Thoracic aorta (tissue), 2 donors: ENCODE measurements around the gene CNTLN. TPM values are rescaled to one million over a fixed set of nuclear protein-coding genes. Genes with fewer than 3 reads are reported as not detected.

ENCODE experiments used
- ATAC-seq: fragments of 150-250 bp; one replicate; pipeline ENCODE4 v1.8.0; 2017; ENCODE audit warnings: low read depth; ENCODE audit not compliant: insufficient number of reproducible peaks, low FRiP score
- DNase-seq: peaks from one replicate; pipeline ENCODE4 v3.0.0-alpha.2; 2020; ENCODE audit warnings: low spot score
- H3K27ac ChIP-seq, 2 donors: fragments of 200-600 bp; sonication (generic); 1 replicate in 1 of 2; 2 replicates in 1 of 2; pipeline ENCODE4 v1.5.1; 2016; ENCODE audit warnings: mild to moderate bottlenecking in 2 of 2, moderate library complexity in 2 of 2
- H3K27me3 ChIP-seq: fragments of 200-600 bp; sonication (generic); replicated peaks from 2 replicates; pipeline ENCODE4 v1.6.0; 2016; ENCODE audit warnings: mild to moderate bottlenecking; ENCODE audit not compliant: insufficient read depth
- H3K36me3 ChIP-seq: fragments of 200-600 bp; sonication (generic); one replicate; pipeline ENCODE4 v1.5.1; 2016
- H3K4me1 ChIP-seq, 2 donors: fragments of 200-600 bp; sonication (generic); 1 replicate in 1 of 2; 2 replicates in 1 of 2; pipeline versions ENCODE4 v1.5.1 to v1.6.0; 2016; ENCODE audit warnings: low read depth in 2 of 2, mild to moderate bottlenecking in 1 of 2; ENCODE audit not compliant: control insufficient read depth in 1 of 2
- H3K4me3 ChIP-seq: fragments of 200-600 bp; sonication (generic); 2 replicates; pipeline ENCODE4 v1.5.1; 2016; ENCODE audit warnings: mild to moderate bottlenecking
- H3K9me3 ChIP-seq: fragments of 200-600 bp; sonication (generic); 2 replicates; pipeline ENCODE4 v1.5.1; 2016
- CTCF ChIP-seq: fragments of 200-600 bp; sonication (generic); IDR thresholded peaks from one replicate; pipeline ENCODE4 v1.5.1; 2019; ENCODE audit warnings: antibody characterized with exemption
- total RNA-seq, 2 donors: library from RNA; depleted of rRNA; stranded (reverse); fragments of >200 nt; gene quantifications; one replicate each; pipeline versions ENCODE4 v1.1.0 to v1.2.3, GENCODE V29; 2016

The CNTLN gene
- total RNA-seq, 2 donors from 2014 or later = 11.4 to 16.4 TPM

DNA sequence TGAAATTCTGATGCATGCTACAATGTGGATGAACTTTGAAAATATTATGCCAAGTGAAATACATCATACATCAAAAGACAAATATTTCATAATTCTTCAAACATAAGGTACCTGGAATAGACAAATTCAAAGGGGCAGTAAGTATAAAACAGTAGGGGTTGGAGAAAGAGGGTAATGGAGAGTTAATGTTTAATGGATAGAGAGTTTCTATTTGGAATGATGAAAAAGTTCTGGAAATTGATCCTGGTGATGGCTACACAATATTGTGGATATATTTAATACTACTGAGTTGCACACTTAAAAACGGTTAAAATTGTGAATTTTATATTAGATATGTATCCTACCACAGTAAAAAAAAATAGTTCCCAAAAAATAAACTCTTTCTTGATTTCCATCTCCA lies 14.6 kb upstream of the CNTLN start:
- no peaks in the 10 kb centered on the region for H3K27me3 ChIP-seq
- no peaks in the 10 kb centered on the region for H3K36me3 ChIP-seq
- ATAC-seq (no peak), DNase-seq (no peak)
- no peak overlapping the region for H3K4me3 ChIP-seq
- H3K4me1 ChIP-seq = peaks cover 0 to 9% of the 10 kb centered on the region in 2 donors
- H3K27ac ChIP-seq = no peak overlapping the region
- no peaks in the 10 kb centered on the region for H3K9me3 ChIP-seq
- TF ChIP-seq CTCF = no peak

DNA sequence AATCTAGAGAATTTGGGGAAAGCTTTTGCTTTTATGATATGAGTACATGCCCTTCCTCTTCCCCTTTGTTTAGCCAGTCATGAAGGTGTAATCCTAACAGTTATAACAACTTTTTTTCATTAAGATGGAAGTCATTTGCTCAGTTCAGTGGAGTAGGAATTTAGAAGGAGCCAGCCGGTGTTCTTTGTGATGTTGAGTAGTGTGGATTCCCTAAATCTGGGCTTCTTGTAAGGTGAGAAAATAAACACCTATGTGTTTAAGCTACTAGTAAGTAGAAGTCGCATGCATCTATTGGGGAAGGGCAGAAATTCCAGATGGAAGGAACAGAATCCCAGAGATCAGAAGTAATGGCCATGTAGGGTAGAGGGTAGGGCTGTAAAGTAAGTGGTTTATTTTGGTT lies 13.6 kb upstream of the CNTLN start:
- no peak for TF ChIP-seq CTCF
- Histone ChIP-seq H3K4me3 (no peak overlapping the region), H3K4me1 (peaks cover 0 to 9% of the 10 kb centered on the region in 2 donors), H3K27ac (no peak overlapping the region), H3K27me3 (no peaks in the 10 kb centered on the region), H3K9me3 (no peaks in the 10 kb centered on the region), H3K36me3 (no peaks in the 10 kb centered on the region)
- no peak for DNase-seq
- no peak for ATAC-seq

DNA sequence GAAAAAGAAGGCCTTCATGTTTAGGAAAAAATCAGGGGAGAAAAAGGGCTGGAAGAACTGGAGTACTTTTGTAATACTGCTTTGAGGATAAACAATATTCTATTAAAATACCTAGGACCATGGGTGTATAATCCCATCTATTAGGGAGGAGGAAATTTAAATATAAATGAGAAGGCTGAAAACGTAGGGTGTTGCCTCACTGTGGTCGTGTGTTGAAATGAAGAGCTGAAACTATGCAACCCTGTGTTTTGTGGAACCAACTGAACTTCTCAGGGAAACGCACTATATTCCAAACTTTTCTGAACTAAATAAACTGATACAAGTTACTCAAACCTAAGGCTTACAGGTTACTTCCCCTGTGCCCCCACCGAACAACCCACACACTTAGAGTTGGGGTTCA lies 4.5 kb upstream of the CNTLN start:
- TF ChIP-seq CTCF = no peak
- Histone ChIP-seq H3K4me3 (no peak overlapping the region), H3K9me3 (no peaks in the 10 kb centered on the region), H3K27ac (no peak overlapping the region), H3K4me1 (peaks cover 3 to 10% of the 10 kb centered on the region in 2 donors), H3K27me3 (no peaks in the 10 kb centered on the region), H3K36me3 (no peaks in the 10 kb centered on the region)
- no peak for ATAC-seq
- no peak for DNase-seq

GRCh38 chr9:17130725-17131124 lies 4.1 kb upstream of the CNTLN start:
- no peak for TF ChIP-seq CTCF
- Histone ChIP-seq H3K27me3 (no peaks in the 10 kb centered on the region), H3K4me3 (no peak overlapping the region), H3K9me3 (no peaks in the 10 kb centered on the region), H3K4me1 (peaks cover 3 to 10% of the 10 kb centered on the region in 2 donors), H3K36me3 (no peaks in the 10 kb centered on the region), H3K27ac (no peak overlapping the region)
- DNase-seq (no peak), ATAC-seq (no peak)

- no peak for DNase-seq
- no peaks in the 10 kb centered on the region for H3K27me3 ChIP-seq
- H3K4me1 ChIP-seq = peaks cover 3 to 15% of the 10 kb centered on the region in 2 donors
- no peak for TF ChIP-seq CTCF
- no peaks in the 10 kb centered on the region for H3K36me3 ChIP-seq
- H3K4me3 ChIP-seq = no peak overlapping the region
- H3K27ac ChIP-seq = no peak overlapping the region
- no peaks in the 10 kb centered on the region for H3K9me3 ChIP-seq
- ATAC-seq = no peak
Measured at GRCh38 chr9:17131494-17131893, 3.3 kb upstream of the CNTLN start.
